T-helper 2 cell treated with Interferon-gamma antibody and Interleukin-4, amounts not matched to agents 100 ng/mL and 5 ng/mL, for 36 hours (primary cell): Measurements from ENCODE around the gene RDH16. TPM values are rescaled to one million over a fixed set of nuclear protein-coding genes. Genes with fewer than 3 reads are reported as not detected.

ENCODE experiments used
- intact Hi-C: fragments of 100-400 bp; cut with micrococcal nuclease; formaldehyde crosslinking; loops from one replicate; pipeline ENCODE4 v1.15.1; 2023
- total RNA-seq: library from RNA; stranded (reverse); gene quantifications from 2 replicates; pipeline ENCODE4 v1.2.3, GENCODE V29; 2022

The RDH16 gene
- total RNA-seq, result 0.23 and 0.32 TPM in 2 replicates

DNA sequence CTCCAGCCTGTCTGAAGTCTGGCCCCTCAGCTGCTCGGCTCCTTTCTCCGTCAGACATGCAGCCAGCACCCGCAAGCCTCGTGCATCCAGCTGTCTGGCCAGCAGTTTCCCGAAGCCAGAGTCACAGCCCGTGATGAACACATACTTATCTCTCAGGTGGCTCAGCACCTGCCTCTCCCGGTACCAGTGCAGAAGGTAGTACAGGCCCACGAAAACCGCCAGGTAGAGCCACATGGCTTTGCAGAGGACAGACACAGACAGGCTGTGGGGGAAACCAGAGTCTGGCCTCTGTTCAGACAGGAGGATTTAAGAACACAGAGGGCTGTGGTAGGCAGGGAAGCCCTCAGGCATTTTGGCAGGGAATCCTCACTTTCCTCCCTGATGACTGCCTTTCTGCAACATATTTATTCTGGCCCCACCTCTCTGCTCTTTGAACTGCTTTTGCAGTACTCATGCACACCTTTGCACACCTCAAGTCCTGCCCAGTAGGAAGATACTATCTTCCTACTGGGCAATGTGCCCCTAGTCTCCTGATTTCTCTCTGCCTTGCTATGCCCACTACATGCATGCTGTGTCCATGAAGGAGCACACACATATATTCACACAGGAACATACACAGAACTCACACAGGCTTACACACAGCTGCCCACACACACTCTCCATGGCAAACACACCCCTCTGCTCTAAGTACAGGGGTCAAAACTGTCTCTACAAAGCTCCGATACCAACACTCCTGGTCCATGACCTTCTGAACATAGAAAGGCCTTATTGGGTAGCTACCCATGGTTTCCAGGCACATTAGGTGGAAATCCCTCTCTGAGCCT, at the start of gene RDH16:
RDH16 (minus strand) TSS at position 380 of the 824 bp plus-strand sequence; CDS start at position 234, 146 bp downstream.
- intact Hi-C loops, result no loop called here

DNA sequence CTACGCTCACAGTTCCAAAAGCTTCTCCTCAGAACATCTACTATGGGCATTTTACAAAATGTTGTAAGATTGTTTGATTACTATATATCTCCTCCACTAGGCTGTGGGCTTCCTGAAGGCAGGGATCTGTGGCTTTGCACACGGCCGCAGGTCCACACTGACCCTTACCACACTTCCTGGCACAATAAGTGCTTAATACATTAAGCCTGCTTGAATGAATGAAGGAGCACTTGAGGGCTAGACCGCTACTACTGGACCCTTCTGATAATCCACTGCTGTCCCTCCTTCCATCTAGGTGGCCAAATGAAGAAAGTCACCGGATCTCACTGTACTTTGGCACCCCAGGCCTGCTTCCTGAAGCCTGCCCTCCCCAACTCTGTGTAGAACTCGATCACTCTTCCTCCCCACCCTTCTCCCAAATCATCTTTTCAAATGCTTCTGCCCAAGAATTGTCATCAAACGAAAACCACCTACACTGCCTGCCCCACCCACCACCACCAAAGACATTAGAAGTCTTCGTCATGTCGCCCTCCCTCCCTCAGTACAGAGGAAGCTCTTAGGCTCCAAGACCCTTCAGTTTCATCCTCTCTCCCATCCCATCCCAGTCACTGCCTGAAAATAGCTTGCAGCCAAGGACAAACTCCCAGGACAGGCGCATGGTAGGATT, 49.5 kb upstream of the RDH16 start:
- intact Hi-C loops, result loop anchor here (1.0 kb wide), 1 partner anchor 250 kb away; no protein-coding TSS in a partner anchor

DNA sequence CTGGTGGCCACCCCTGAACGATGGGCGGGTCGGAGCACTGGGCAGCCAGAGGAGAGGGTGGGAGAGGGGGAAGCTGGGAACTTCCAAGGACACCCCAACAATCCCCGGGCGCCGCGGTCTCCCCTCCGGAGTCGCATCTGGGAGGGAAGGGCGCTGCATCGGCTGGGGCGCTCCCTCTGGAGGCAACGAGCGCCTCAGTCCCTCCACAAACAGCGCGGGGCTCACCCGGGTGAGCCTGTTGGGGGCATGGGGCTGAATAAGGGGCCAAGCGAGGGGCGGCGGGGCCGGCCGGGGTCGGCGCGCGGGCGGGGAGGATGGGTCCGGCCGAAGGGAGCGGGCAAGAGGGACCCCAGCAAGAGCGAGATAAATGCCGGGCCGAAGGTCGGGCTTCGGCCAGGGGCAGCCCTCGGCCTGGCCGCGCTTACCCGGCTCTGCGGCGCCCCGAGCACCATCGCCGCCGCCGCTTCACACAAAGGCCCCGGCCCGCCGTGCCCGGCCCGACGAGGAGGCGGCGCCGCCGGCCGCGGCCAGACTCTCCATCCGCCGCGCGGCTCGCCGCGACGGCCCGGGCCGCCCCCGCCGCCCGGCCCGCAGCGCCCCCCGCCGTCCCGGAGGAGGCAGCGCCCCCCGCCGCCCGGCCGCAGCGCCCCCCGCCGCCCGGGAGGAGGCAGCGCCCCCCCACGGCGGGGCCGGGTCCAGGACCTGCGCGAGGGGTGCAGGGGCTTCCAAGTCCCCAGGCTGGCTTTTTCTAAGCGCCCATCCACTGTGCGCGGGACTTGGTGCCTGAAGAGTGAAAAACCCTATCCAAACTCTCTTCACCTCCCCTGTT, 48.8 kb upstream of the RDH16 start, which contains the start of gene ZBTB39:
ZBTB39 (minus strand) TSS at position 567 of the 829 bp plus-strand sequence. CDS start 1,629 bp downstream, outside the sequence.
- intact Hi-C loops, result loop anchor here (1.0 kb wide), 1 partner anchor 249 kb away; no protein-coding TSS in a partner anchor

DNA sequence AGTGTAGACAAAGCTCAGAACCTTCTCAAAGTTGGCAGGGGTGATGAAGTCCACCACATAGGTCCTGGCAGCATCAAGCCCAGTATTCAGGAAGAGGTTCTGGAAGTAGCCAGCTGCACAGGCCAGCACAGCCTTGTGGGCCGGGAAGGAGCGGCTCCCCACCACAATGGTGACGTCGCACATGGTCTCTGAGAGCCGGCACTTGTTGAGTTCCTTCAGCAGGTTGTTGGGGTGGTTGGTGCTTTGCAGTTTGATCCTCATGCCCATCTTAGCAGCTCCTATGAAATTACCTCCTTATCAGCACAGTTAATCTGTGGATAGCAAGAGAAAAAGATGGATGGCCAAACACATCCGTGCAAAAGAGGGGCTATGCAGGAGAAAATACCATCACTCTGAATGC, 47.2 kb upstream of the RDH16 start:
- intact Hi-C loops, result no loop called here

DNA sequence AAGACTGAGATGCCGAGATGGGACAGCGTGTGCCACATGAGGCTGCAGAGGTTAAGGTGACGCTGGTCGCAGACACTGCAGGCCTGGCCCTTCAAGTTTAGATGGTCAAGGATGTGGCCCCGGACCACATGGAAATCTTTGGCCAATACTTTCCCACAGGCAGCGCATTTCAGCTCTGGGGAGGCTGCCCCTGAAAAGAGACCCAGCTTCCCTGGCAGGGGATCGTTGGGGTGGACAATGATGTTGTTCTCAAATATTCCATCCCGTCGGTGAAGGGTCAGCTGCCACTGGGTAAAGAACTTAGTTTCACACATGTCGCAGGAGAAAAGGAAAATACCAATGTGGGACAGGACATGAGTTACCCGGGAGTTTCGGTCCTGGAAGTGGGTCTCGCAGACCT, 46.0 kb upstream of the RDH16 start:
- intact Hi-C loops, result no loop called here

GRCh38 chr12:57001448-57001906, 44.1 kb upstream of the RDH16 start:
- intact Hi-C loops, result no loop called here

GRCh38 chr12:57000393-57000792, 43.0 kb upstream of the RDH16 start:
- intact Hi-C loops, result no loop called here

DNA sequence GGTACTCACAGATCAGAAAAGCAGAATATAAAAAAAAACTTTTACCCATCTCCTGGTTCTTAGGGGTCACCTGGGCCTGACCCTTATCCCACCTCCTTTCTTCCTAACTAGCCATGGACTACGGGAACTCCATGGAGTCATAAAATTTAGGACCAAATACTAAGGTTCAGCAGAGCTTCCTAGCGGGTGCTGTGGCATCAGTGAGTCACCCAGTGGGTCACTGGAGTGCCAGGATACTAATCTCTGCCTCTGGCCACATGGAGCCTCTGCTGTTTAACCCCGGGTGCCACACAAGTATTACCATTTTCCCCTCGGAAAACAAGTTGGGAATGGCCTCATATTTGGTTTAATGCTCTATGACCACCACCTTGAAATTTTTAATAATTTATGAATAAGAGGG, 42.0 kb upstream of the RDH16 start:
- intact Hi-C loops, result no loop called here

GRCh38 chr12:56998981-56999380, 41.6 kb upstream of the RDH16 start:
- intact Hi-C loops, result no loop called here

GRCh38 chr12:56998316-56998715, 40.9 kb upstream of the RDH16 start:
- intact Hi-C loops, result no loop called here

DNA sequence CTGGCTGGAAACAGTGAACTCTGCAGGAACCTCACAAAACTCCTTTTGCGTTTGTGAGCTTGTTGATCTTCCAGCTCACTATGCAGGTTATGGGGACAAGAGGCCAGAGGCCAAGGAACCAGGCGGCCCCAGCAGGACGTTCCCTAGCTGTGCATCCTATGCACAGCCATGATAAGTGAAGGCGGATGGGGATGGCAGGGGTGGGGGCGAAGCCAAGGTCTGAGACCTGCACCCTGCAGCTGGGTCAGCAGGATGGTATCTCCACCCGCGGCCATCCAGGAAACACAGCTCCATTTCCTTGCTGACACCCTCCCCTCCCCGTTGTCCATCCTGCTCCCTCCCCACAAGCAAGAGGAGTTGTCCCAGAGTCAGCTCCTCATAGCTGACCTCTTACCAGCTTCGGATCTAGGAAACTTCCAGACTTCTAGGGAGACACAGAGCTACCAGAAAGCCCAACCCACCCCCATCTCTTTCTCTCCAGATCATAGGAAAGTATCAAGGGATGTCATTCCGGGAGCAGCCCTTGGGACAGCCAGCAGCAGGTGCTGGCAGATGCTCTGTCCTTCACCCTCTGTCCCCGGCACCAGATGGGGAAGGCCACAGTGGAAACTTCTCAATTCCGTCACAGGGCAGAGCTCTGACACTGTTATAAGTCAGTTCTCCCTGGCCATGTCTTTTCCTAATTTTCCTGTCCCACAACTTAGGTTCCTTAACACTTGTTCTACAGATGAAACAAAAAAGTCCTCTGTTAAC, 39.6 kb upstream of the RDH16 start:
- intact Hi-C loops, result no loop called here

GRCh38 chr12:56995930-56996496, 38.6 kb upstream of the RDH16 start:
- intact Hi-C loops, result no loop called here

DNA sequence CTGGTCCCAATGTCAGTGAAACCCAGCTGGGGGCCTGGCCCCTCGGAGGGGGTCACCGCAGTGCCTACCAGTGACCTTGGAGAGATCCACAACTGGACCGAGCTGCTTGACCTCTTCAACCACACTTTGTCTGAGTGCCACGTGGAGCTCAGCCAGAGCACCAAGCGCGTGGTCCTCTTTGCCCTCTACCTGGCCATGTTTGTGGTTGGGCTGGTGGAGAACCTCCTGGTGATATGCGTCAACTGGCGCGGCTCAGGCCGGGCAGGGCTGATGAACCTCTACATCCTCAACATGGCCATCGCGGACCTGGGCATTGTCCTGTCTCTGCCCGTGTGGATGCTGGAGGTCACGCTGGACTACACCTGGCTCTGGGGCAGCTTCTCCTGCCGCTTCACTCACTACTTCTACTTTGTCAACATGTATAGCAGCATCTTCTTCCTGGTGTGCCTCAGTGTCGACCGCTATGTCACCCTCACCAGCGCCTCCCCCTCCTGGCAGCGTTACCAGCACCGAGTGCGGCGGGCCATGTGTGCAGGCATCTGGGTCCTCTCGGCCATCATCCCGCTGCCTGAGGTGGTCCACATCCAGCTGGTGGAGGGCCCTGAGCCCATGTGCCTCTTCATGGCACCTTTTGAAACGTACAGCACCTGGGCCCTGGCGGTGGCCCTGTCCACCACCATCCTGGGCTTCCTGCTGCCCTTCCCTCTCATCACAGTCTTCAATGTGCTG, 38.0 kb upstream of the RDH16 start:
- intact Hi-C loops, result no loop called here

GRCh38 chr12:56994231-56994746, 36.9 kb upstream of the RDH16 start:
- intact Hi-C loops, result no loop called here

- intact Hi-C loops, result no loop called here
Observed at GRCh38 chr12:56993346-56993745, 35.9 kb upstream of the RDH16 start.

GRCh38 chr12:56991319-56992246, 34.2 kb upstream of the RDH16 start:
- intact Hi-C loops, result no loop called here

DNA sequence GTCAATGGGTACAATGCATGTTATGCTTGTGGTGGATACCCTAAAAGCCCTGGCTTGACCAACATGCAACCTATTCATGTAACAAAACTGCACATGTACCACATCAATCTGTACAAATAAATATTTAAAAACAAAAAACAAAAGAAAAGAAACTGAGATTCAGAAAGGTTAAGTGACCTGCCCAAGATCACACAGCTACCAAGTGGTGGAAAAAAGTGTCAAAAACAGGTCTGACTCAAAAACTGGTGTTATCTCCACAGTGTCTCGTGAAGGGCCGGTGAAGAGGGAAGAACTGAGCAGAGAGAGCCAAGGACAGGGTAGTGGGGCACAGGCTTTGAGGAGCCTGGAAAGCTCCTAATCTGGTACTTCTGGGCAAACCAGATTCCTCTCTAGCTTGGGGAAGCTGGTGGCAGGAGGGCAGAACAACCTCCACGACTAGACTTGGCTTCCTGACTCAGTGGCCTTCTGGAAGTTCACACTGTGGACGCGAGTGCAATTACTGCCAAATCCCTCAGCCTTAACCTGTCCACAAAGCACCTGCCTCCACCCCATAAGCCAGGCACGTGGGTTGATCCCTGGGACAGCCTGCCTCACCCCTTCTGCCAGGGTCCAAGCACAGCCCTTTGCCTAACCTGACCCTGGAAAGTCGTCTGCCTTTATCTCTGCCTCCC, 33.4 kb upstream of the RDH16 start:
- intact Hi-C loops, result no loop called here
